Uterus (tissue), 4 donors: ENCODE results near the gene CCDC93. TPM values are rescaled to one million over a fixed set of nuclear protein-coding genes. Genes with fewer than 3 reads are reported as not detected.

ENCODE experiments used
- DNase-seq, 2 donors: peaks; one replicate each; pipeline ENCODE4 v3.0.0-alpha.2; 2019 to 2020
- H3K27ac ChIP-seq, 2 donors: fragments of 200-600 bp; sonication (generic); 1 replicate in 1 of 2; 2 replicates in 1 of 2; pipeline ENCODE4 v1.5.1; 2016 to 2018
- H3K27me3 ChIP-seq, 2 donors: fragments of 200-600 bp; sonication (generic); one replicate each; pipeline ENCODE4 v1.5.1; 2018 to 2019; ENCODE audit warnings: control low read depth in 1 of 2
- H3K36me3 ChIP-seq, 2 donors: fragments of 200-600 bp; sonication (generic); one replicate each; pipeline ENCODE4 v1.5.1; 2019; ENCODE audit warnings: control low read depth in 1 of 2
- H3K4me1 ChIP-seq, 2 donors: fragments of 200-600 bp; sonication (generic); one replicate each; pipeline ENCODE4 v1.5.1; 2018 to 2019; ENCODE audit warnings: control low read depth in 1 of 2
- H3K4me3 ChIP-seq, 2 donors: fragments of 200-600 bp; sonication (generic); 1 replicate in 1 of 2; 2 replicates in 1 of 2; pipeline ENCODE4 v1.5.1; 2018 to 2019; ENCODE audit warnings: mild to moderate bottlenecking in 1 of 2
- H3K9me3 ChIP-seq, 2 donors: fragments of 200-600 bp; sonication (generic); one replicate each; pipeline ENCODE4 v1.5.1; 2019; ENCODE audit warnings: control low read depth in 1 of 2
- POLR2A ChIP-seq, 2 donors: fragments of 450-650 bp; IDR thresholded peaks; one replicate each; pipeline ENCODE4 v1.6.1; 2016; ENCODE audit warnings: antibody characterized with exemption in 2 of 2, mild to moderate bottlenecking in 1 of 2, moderate library complexity in 1 of 2
- intact Hi-C: fragments of 100-400 bp; cut with DNase I; formaldehyde crosslinking; loops from one replicate; pipeline ENCODE4 v1.15.1; 2023; ENCODE audit warnings: low total_unique reads
- total RNA-seq, 4 donors: library from RNA; depleted of rRNA in 3 of 4; stranded (reverse); fragments of >200 nt in 3 of 4; gene quantifications; one replicate each; pipeline versions ENCODE4 v1.1.0 to v1.2.4, GENCODE V29; 2014 to 2023
- TF ChIP-seq, protein P1 (sequence below), 4 experiments: fragments of 200-600 bp in 2 of 4; fragments of 450-650 bp in 2 of 4; sonication (generic) in 2 of 4; IDR thresholded peaks; one replicate each; pipeline ENCODE4 v1.5.1; 2016 to 2019; ENCODE audit warnings: antibody characterized with exemption in 4 of 4, mild to moderate bottlenecking in 2 of 4, moderate library complexity in 1 of 4
- donor health status: DM: yes; HTN: yes; CAD: no.

Gene CCDC93
- total RNA-seq, 4 donors from 2014 or later = 6.5 to 45.5 (median 32.7) TPM

DNA sequence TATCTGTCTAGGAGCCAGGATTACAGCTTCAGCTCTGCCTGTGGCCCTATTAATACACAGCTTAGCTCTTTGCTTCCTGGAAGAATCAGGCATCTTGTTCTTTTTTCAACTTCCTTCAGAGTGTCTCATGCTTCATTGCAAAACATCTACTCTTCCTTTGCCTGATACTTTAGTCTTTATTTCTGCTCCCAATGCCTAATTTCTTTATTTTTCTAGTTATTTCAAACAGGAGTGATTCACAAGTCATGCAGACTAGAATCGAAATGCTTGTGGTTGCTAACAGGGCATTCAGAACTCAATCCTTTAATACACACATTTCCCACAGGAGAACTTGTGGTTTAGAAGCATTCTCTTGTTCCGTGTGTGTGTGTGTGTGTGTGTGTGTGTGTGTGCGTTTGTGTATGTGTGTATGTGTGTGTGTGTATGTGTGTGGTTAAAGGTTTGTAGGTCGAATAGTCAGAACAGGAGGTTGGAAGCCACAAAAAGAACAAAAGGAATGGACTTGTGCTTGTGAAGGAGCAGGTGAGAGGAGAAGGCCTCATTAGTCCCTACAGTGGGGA is 46.1 kb upstream of the CCDC93 start:
- no peak overlapping the region for H3K27ac ChIP-seq
- no peak overlapping the region for H3K4me3 ChIP-seq
- H3K4me1 ChIP-seq = no peaks in the 10 kb centered on the region
- no peaks in the 10 kb centered on the region for H3K36me3 ChIP-seq
- no peak for DNase-seq
- no peaks in the 10 kb centered on the region for H3K27me3 ChIP-seq
- no peaks in the 10 kb centered on the region for H3K9me3 ChIP-seq
- TF ChIP-seq, protein P1, sequence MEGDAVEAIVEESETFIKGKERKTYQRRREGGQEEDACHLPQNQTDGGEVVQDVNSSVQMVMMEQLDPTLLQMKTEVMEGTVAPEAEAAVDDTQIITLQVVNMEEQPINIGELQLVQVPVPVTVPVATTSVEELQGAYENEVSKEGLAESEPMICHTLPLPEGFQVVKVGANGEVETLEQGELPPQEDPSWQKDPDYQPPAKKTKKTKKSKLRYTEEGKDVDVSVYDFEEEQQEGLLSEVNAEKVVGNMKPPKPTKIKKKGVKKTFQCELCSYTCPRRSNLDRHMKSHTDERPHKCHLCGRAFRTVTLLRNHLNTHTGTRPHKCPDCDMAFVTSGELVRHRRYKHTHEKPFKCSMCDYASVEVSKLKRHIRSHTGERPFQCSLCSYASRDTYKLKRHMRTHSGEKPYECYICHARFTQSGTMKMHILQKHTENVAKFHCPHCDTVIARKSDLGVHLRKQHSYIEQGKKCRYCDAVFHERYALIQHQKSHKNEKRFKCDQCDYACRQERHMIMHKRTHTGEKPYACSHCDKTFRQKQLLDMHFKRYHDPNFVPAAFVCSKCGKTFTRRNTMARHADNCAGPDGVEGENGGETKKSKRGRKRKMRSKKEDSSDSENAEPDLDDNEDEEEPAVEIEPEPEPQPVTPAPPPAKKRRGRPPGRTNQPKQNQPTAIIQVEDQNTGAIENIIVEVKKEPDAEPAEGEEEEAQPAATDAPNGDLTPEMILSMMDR (IDR thresholded peaks at IDR 0.05) = no peak
- TF ChIP-seq POLR2A (IDR thresholded peaks at IDR 0.05) = no peak
- intact Hi-C loops = no loop called here

DNA sequence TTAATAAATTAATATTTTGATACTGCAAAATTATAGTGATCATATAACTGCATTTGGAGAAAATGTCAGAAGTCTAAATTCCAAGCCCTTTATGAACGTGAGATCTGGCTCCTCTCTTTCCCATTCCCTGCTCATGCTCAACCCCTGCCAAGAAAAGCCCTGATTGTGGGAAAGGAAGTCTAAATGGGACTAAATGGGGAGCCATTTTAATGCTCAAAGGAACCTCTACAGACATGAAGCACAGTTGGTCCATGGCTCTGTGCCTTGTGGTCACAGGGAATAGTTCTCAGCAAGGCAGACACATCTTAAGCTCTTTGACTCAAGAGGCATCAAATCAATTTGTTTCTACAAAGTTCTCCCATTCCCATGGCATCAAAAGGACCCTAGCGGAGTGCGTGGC is 45.1 kb upstream of the CCDC93 start:
- no peak overlapping the region for H3K27ac ChIP-seq
- H3K27me3 ChIP-seq = no peaks in the 10 kb centered on the region
- no peaks in the 10 kb centered on the region for H3K4me1 ChIP-seq
- no peak overlapping the region for H3K4me3 ChIP-seq
- TF ChIP-seq, protein P1 (IDR thresholded peaks at IDR 0.05) = no peak
- TF ChIP-seq POLR2A (IDR thresholded peaks at IDR 0.05) = no peak
- DNase-seq = no peak
- H3K9me3 ChIP-seq = no peaks in the 10 kb centered on the region
- intact Hi-C loops = no loop called here
- H3K36me3 ChIP-seq = no peaks in the 10 kb centered on the region

DNA sequence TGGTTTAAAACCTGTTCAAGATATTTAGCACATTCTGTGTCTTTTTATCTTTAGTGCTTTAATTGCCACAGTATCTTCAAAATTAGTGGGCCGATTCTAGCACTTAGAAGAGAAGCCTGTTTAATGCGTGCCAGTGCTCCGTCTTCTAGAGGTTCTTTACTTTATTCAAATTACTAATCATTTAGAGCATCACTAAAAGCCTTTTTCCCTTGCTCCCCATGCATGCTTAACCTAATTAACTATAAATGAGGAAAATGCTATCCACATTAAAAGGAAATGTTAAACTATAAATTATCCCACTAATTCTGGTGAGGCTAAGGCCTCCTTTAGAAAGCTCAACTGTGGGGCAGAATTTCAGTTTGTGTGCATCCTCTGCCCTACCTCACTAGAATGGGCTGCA is 42.9 kb upstream of the CCDC93 start:
- Histone ChIP-seq H3K27ac (no peak overlapping the region), H3K4me3 (no peak overlapping the region), H3K36me3 (no peaks in the 10 kb centered on the region), H3K27me3 (no peaks in the 10 kb centered on the region), H3K9me3 (no peaks in the 10 kb centered on the region), H3K4me1 (no peaks in the 10 kb centered on the region)
- TF ChIP-seq, protein P1 (IDR thresholded peaks at IDR 0.05) = no peak
- TF ChIP-seq POLR2A (IDR thresholded peaks at IDR 0.05) = no peak
- intact Hi-C loops = no loop called here
- no peak for DNase-seq

DNA sequence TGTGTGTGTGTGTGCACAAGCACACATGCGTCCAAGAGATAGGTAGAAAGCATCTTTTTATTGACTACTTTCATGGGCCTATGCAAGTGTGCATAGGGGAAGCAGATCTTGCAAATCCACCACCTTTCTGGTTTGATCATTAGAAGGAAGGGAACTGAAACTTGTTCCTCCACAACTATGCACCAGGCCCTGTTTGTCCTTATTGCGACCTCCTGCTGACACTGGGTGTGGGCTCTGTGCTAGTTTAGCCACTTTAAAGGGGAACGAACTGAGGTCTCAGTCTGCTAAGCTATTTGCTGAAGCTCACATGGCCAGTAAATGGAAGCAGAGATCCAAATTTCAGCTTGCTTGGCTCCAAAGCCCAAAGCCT is 42.3 kb upstream of the CCDC93 start:
- Histone ChIP-seq H3K4me1 (no peaks in the 10 kb centered on the region), H3K36me3 (no peaks in the 10 kb centered on the region), H3K9me3 (no peaks in the 10 kb centered on the region), H3K27me3 (no peaks in the 10 kb centered on the region), H3K27ac (no peak overlapping the region), H3K4me3 (no peak overlapping the region)
- DNase-seq = no peak
- intact Hi-C loops = no loop called here
- TF ChIP-seq, protein P1 (IDR thresholded peaks at IDR 0.05) = no peak
- no peak for TF ChIP-seq POLR2A (IDR thresholded peaks at IDR 0.05)

DNA sequence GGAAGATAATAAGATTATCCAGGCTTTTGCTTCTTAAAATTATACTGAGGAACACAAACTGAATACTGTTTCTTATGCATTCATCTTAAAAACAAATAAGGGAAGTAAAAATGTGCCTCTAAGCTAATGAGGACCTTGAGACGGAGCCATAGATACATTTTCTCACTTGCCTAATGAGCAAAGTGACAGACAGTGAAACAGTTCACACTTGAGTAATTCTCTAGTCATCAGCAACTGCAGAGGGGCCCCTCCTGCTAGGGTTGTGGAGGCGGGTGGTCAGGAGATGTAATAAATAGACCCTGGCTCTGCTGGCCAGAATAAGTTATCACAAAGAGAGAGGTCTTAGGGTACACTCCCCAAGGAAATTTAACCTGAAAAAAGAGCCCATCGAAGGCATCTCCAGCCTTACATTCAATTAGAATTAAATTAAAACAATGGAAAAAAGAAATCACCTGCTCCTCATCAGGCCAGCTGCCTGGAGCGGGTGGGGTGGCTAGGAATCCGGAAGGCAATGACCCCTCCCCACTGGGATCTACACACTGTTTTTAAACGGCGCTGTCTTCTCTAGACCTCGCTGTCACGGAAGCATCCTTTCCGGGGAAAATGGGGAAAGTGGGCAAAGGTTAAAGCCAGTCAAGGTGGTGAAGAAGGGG is 41.8 kb upstream of the CCDC93 start:
- no peak overlapping the region for H3K4me3 ChIP-seq
- intact Hi-C loops = no loop called here
- TF ChIP-seq, protein P1 (IDR thresholded peaks at IDR 0.05) = no peak
- no peak for TF ChIP-seq POLR2A (IDR thresholded peaks at IDR 0.05)
- H3K9me3 ChIP-seq = no peaks in the 10 kb centered on the region
- no peak for DNase-seq
- H3K27me3 ChIP-seq = no peaks in the 10 kb centered on the region
- H3K36me3 ChIP-seq = no peaks in the 10 kb centered on the region
- no peak overlapping the region for H3K27ac ChIP-seq
- H3K4me1 ChIP-seq = no peaks in the 10 kb centered on the region
